Endometrium (tissue), 2 donors: ENCODE results near the gene ST6GALNAC6.
"Not testable (repeated sequence)": the region's sequence is repeated elsewhere in the genome, so short reads cannot be mapped to it uniquely, and the experiment has no call there.

Source experiments
- FAIRE-seq: peaks from 2 replicates; lab custom pipeline; 2012; peaks lifted over from hg19 to GRCh38; lab: Jason Lieb, UNC
- donor health status: control.
- donor health status: control.

Gene ST6GALNAC6

GRCh38 chr9:127893392-127893791, 6.0 kb downstream of the ST6GALNAC6 start:
- FAIRE-seq = no peak

GRCh38 chr9:127892831-127893230, 6.6 kb downstream of the ST6GALNAC6 start:
- FAIRE-seq = no peak

GRCh38 chr9:127890053-127890452, 9.3 kb downstream of the ST6GALNAC6 start:
- no peak for FAIRE-seq

- FAIRE-seq = no peak
Observed at GRCh38 chr9:127887792-127888191, 11.6 kb downstream of the ST6GALNAC6 start.

GRCh38 chr9:127886401-127886972, 12.9 kb downstream of the ST6GALNAC6 start:
- no peak for FAIRE-seq

GRCh38 chr9:127885508-127886281, 13.7 kb downstream of the ST6GALNAC6 start:
- FAIRE-seq = no peak

- no peak for FAIRE-seq
Observed at GRCh38 chr9:127884976-127885490, 14.4 kb downstream of the ST6GALNAC6 start.

GRCh38 chr9:127884427-127884911, 14.9 kb downstream of the ST6GALNAC6 start:
- FAIRE-seq = no peak

GRCh38 chr9:127883959-127884358, 15.4 kb downstream of the ST6GALNAC6 start:
- no peak for FAIRE-seq

GRCh38 chr9:127881715-127882114, 17.7 kb downstream of the ST6GALNAC6 start:
- FAIRE-seq = not testable (repeated sequence)

GRCh38 chr9:127880143-127880542, 19.3 kb downstream of the ST6GALNAC6 start:
- no peak for FAIRE-seq

- no peak for FAIRE-seq
Observed at GRCh38 chr9:127878652-127879390, 20.6 kb downstream of the ST6GALNAC6 start.

GRCh38 chr9:127878001-127878651, 21.3 kb downstream of the ST6GALNAC6 start:
- FAIRE-seq = no peak

- FAIRE-seq = no peak
Observed at GRCh38 chr9:127877566-127877998, 21.8 kb downstream of the ST6GALNAC6 start, which contains the start of gene AK1. Gene AK1 (minus strand): TSS chr9:127877675. CDS start chr9:127874617, 3,058 bp downstream.

GRCh38 chr9:127876764-127877562, 22.4 kb downstream of the ST6GALNAC6 start:
- FAIRE-seq = no peak

GRCh38 chr9:127876026-127876763, 23.2 kb downstream of the ST6GALNAC6 start:
- no peak for FAIRE-seq

- no peak for FAIRE-seq
Observed at GRCh38 chr9:127875306-127875966, 24.0 kb downstream of the ST6GALNAC6 start.

- FAIRE-seq = no peak
Observed at GRCh38 chr9:127874301-127875221, 24.8 kb downstream of the ST6GALNAC6 start.

GRCh38 chr9:127873886-127874285, 25.5 kb downstream of the ST6GALNAC6 start:
- FAIRE-seq = no peak
